SK-N-SH treated with all-trans-retinoic acid at 6 μM for 48 hours (cell line): Measurements from ENCODE around the gene SIM2.

ENCODE experiments used
- ARNTL ChIP-seq: fragments of 450-650 bp; formaldehyde crosslinking; IDR thresholded peaks from 2 replicates; pipeline ENCODE4 v1.5.0; 2020; ENCODE audit warnings: low read depth, mild to moderate bottlenecking, moderate library complexity, borderline replicate concordance
- ESRRG ChIP-seq: fragments of 250-450 bp; sonication (Bioruptor Pico); IDR thresholded peaks from 2 replicates; pipeline ENCODE4 v1.6.1; 2021; ENCODE audit warnings: mild to moderate bottlenecking
- POU6F1 ChIP-seq: fragments of 250-450 bp; sonication (Bioruptor Pico); IDR thresholded peaks from 2 replicates; pipeline ENCODE4 v1.8.0; 2021; ENCODE audit warnings: low read depth, mild to moderate bottlenecking, moderate library complexity, borderline replicate concordance
- ZFP30 ChIP-seq: fragments of 450-650 bp; formaldehyde crosslinking; IDR thresholded peaks from 2 replicates; pipeline ENCODE4 v1.5.0; 2022; ENCODE audit warnings: mild to moderate bottlenecking, moderate library complexity

DNA sequence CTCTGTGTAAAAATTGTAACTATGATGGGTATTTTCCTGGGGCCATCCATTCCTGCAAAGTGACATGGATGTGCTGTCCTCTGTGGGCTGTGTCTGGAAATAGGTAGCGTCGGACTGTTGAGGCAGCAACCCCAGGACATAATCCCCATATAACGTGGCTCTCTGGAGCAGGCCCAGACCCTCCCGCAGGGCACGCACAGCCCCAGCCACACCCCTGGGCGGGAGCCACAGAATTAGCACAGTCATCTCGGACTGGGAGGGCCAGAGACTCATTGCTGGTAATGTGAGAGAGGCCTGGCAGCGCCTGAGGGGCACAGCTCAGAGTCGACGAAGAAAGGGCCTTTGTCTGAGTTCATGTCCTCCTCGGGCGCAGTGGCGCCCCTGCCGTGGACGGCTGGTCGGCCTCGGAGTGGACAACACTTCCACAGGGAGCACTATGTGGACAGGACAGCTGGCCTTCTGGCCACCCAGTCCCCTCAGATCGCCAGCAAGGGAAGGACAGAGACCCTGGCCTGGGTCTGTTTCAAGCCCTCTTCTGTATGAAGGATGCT, 20.1 kb downstream of the SIM2 start:
- TF ChIP-seq POU6F1 (CRISPR knock-in tag) (no peak), ESRRG (no peak), ARNTL (CRISPR knock-in tag) (no peak), ZFP30 (CRISPR knock-in tag) (no peak)
